Lower leg skin (tissue), 4 donors: ENCODE data around the gene APBA2. TPM values are rescaled to one million over a fixed set of nuclear protein-coding genes. Genes with fewer than 3 reads are reported as not detected.

Source experiments
- DNase-seq, 2 donors: peaks; one replicate each; pipeline ENCODE4 v3.0.0-alpha.2; 2019; ENCODE audit warnings: low spot score in 2 of 2
- H3K4me3 ChIP-seq: fragments of 200-600 bp; sonication (generic); 2 replicates; pipeline ENCODE4 v1.5.1; 2017; ENCODE audit warnings: mild to moderate bottlenecking, low read depth; ENCODE audit not compliant: poor library complexity, severe bottlenecking
- CTCF ChIP-seq, 3 donors: fragments of 450-650 bp; IDR thresholded peaks; one replicate each; pipeline ENCODE4 v1.5.1; 2016; ENCODE audit warnings: antibody characterized with exemption in 3 of 3, mild to moderate bottlenecking in 3 of 3, moderate library complexity in 2 of 3
- POLR2A ChIP-seq, 2 donors: fragments of 450-650 bp; IDR thresholded peaks; one replicate each; pipeline ENCODE4 v1.6.1; 2016 to 2017; ENCODE audit warnings: antibody characterized with exemption in 2 of 2, mild to moderate bottlenecking in 1 of 2, moderate library complexity in 1 of 2
- WGBS, 2 donors: methylation state at CpG; one replicate each; pipeline ENCODE4 v1.1.5; 2018; 5-methylcytosine and 5-hydroxymethylcytosine counted together
- intact Hi-C: fragments of 100-400 bp; cut with DNase I; formaldehyde crosslinking; loops from one replicate; pipeline ENCODE4 v1.15.0; 2023; ENCODE audit warnings: low total_unique reads
- total RNA-seq, 4 donors: library from RNA; depleted of rRNA; stranded (reverse); fragments of >200 nt; gene quantifications; one replicate each; pipeline ENCODE4 v1.1.0, GENCODE V29; 2016

The APBA2 gene
- total RNA-seq, 4 donors from 2014 or later = 0.80 to 1.9 (median 1.6) TPM

GRCh38 chr15:29139072-29139471 is 253.3 kb downstream of the APBA2 start:
- intact Hi-C loops = no loop called here
- TF ChIP-seq CTCF (IDR thresholded peaks at IDR 0.05) (no peak), POLR2A (IDR thresholded peaks at IDR 0.05) (no peak)
- H3K4me3 ChIP-seq = no peak overlapping the region
- peak in 1 of 2 donors; percentile 75 for DNase-seq
- WGBS, 2 donors = 89% methylated on average over 19 of the region's 19 CpGs

GRCh38 chr15:29139540-29140459 is 254.0 kb downstream of the APBA2 start:
- H3K4me3 ChIP-seq = no peak overlapping the region
- DNase-seq = peak in 1 of 2 donors; percentile 83
- WGBS, 2 donors = 27 to 28% methylated on average over 30 to 31 of the region's 31 CpGs
- TF ChIP-seq CTCF (IDR thresholded peaks at IDR 0.05) = no peak
- no peak for TF ChIP-seq POLR2A (IDR thresholded peaks at IDR 0.05)
- intact Hi-C loops = no loop called here

GRCh38 chr15:29140475-29141307 is 254.9 kb downstream of the APBA2 start:
- DNase-seq = peak in 1 of 2 donors; percentile 78
- WGBS, 2 donors = 82 to 85% methylated on average over 12 to 15 of the region's 15 CpGs
- no peak for TF ChIP-seq POLR2A (IDR thresholded peaks at IDR 0.05)
- TF ChIP-seq CTCF (IDR thresholded peaks at IDR 0.05) = no peak
- intact Hi-C loops = no loop called here
- no peak overlapping the region for H3K4me3 ChIP-seq

- DNase-seq = peak in 1 of 2 donors; percentile 74
- intact Hi-C loops = no loop called here
- WGBS, 2 donors = 36 to 52% methylated on average over 12 of the region's 12 CpGs
- H3K4me3 ChIP-seq = no peak overlapping the region
- TF ChIP-seq CTCF (IDR thresholded peaks at IDR 0.05) (no peak), POLR2A (IDR thresholded peaks at IDR 0.05) (no peak)
These were observed 255.7 kb downstream of the APBA2 start for GRCh38 chr15:29141308-29142128.

- peak in 1 of 2 donors; percentile 79 for DNase-seq
- intact Hi-C loops = no loop called here
- H3K4me3 ChIP-seq = no peak overlapping the region
- TF ChIP-seq CTCF (IDR thresholded peaks at IDR 0.05) (no peak), POLR2A (IDR thresholded peaks at IDR 0.05) (no peak)
- WGBS, 2 donors = 75 to 81% methylated on average over 8 of the region's 8 CpGs
These were observed 256.5 kb downstream of the APBA2 start for GRCh38 chr15:29142129-29142747.
